CD8-positive, alpha-beta memory T cell (primary cell): ENCODE data around the gene LPCAT1. TPM values are rescaled to one million over a fixed set of nuclear protein-coding genes. Genes with fewer than 3 reads are reported as not detected.

ENCODE experiments used
- CTCF ChIA-PET: fragments of 350-600 bp; sonication (Branson Sonifier 250); formaldehyde crosslinking; loops from one replicate; lab custom pipeline; 2021; ENCODE audit warnings: antibody characterized with exemption; lab: Charles Lee
- POLR2A ChIA-PET: fragments of 350-600 bp; sonication (Branson Sonifier 250); formaldehyde crosslinking; loops from one replicate; lab custom pipeline; 2021; ENCODE audit warnings: antibody characterized with exemption; lab: Charles Lee
- DNase-seq, 5 donors: peaks; one replicate each; pipeline versions ENCODE4 v3.0.0 to v3.0.0-alpha.2; 2020 to 2022; ENCODE audit warnings: mixed read lengths in 1 of 5
- H3K27ac ChIP-seq: one replicate; pipeline ENCODE4 v1.7.0; 2013; ENCODE audit warnings: low read depth, mild to moderate bottlenecking, low read length, moderate library complexity
- H3K27me3 ChIP-seq: 2 replicates; pipeline ENCODE4 v1.7.0; 2013; ENCODE audit warnings: low read length, mild to moderate bottlenecking; ENCODE audit not compliant: insufficient read depth, poor library complexity, severe bottlenecking
- H3K36me3 ChIP-seq: 2 replicates; pipeline ENCODE4 v1.7.0; 2013; ENCODE audit warnings: mild to moderate bottlenecking, low read length, moderate library complexity; ENCODE audit not compliant: insufficient read depth
- H3K4me1 ChIP-seq: 2 replicates; pipeline ENCODE4 v1.7.0; 2013; ENCODE audit warnings: mild to moderate bottlenecking, low read length, moderate library complexity; ENCODE audit not compliant: insufficient read depth
- H3K4me3 ChIP-seq: 2 replicates; pipeline ENCODE4 v1.7.0; 2013; ENCODE audit warnings: mild to moderate bottlenecking, low read length
- H3K9me3 ChIP-seq: 2 replicates; pipeline ENCODE4 v1.7.0; 2013; ENCODE audit warnings: mild to moderate bottlenecking, low read length
- H3K27ac Mint-ChIP-seq, 8 donors: one replicate each; pipeline ENCODE4 v1.8.0; 2020 to 2021; ENCODE audit warnings: mixed read lengths in 8 of 8, mild to moderate bottlenecking in 6 of 8, inconsistent platforms in 3 of 8, moderate library complexity in 3 of 8
- H3K27me3 Mint-ChIP-seq, 2 donors: one replicate each; pipeline ENCODE4 v1.8.0; 2020 to 2021; ENCODE audit warnings: mixed read lengths in 2 of 2, mild to moderate bottlenecking in 1 of 2, moderate library complexity in 1 of 2
- H3K36me3 Mint-ChIP-seq, 3 donors: one replicate each; pipeline ENCODE4 v1.8.0; 2020 to 2021; ENCODE audit warnings: mixed read lengths in 3 of 3, inconsistent platforms in 1 of 3, mild to moderate bottlenecking in 1 of 3
- H3K4me1 Mint-ChIP-seq, 3 donors: one replicate each; pipeline ENCODE4 v1.8.0; 2020 to 2021; ENCODE audit warnings: mixed read lengths in 3 of 3, inconsistent platforms in 1 of 3, mild to moderate bottlenecking in 1 of 3
- H3K4me3 Mint-ChIP-seq, 7 donors: one replicate each; pipeline ENCODE4 v1.8.0; 2020 to 2021; ENCODE audit warnings: mixed read lengths in 7 of 7, mild to moderate bottlenecking in 6 of 7, moderate library complexity in 4 of 7, inconsistent platforms in 2 of 7
- H3K9me3 Mint-ChIP-seq, 5 donors: one replicate each; pipeline ENCODE4 v1.8.0; 2020 to 2022; ENCODE audit warnings: mixed read lengths in 5 of 5, mild to moderate bottlenecking in 3 of 5, moderate library complexity in 2 of 5, inconsistent platforms in 1 of 5
- polyA plus RNA-seq: library from polyadenylated mRNA; unstranded; fragments of 300-500 nt; fragmentation: Illumina TruSeq; gene quantifications from one replicate; pipeline ENCODE4 v1.2.3, GENCODE V29; 2021
- total RNA-seq, 2 experiments: library from RNA; stranded (reverse); gene quantifications; one replicate each; pipeline ENCODE4 v1.2.3, GENCODE V29; 2021

The LPCAT1 gene
- total and polyA plus RNA-seq, 3 experiments from 2014 or later, result 92.5 to 101 (median 95.9) TPM

- Mint-ChIP-seq H3K4me3 (peak overlapping the region in 4 of 7 donors; percentile 1 to 83 (median 59)), H3K9me3 (peaks cover 0 to 13% (median 12%) of the 10 kb centered on the region in 5 donors), H3K4me1 (peaks cover 24 to 37% (median 28%) of the 10 kb centered on the region in 3 donors), H3K27ac (peak overlapping the region in 4 of 8 donors; percentile 36 to 88 (median 68)), H3K27me3 (peaks cover 16 to 33% of the 10 kb centered on the region in 2 donors), H3K36me3 (no peaks in the 10 kb centered on the region)
- H3K9me3 ChIP-seq, result no peaks in the 10 kb centered on the region
- H3K4me3 ChIP-seq, result no peak overlapping the region
- H3K36me3 ChIP-seq, result no peaks in the 10 kb centered on the region
- DNase-seq, result no peak
- POLR2A ChIA-PET, result interaction anchor here (0.5 kb wide), 1 partner anchor 43 kb away, joined by 3 read pairs; no protein-coding TSS in a partner anchor
- CTCF ChIA-PET, result no interaction called here
- H3K27me3 ChIP-seq, result peaks cover 1% of the 10 kb centered on the region
- H3K4me1 ChIP-seq, result peaks cover 14% of the 10 kb centered on the region
- no peak overlapping the region for H3K27ac ChIP-seq
Observed at GRCh38 chr5:1449081-1449630, 74.6 kb downstream of the LPCAT1 start.

- no peak for DNase-seq
Observed at GRCh38 chr5:1448511-1449011, 75.2 kb downstream of the LPCAT1 start.

GRCh38 chr5:1447671-1448361 lies 75.9 kb downstream of the LPCAT1 start:
- H3K9me3 Mint-ChIP-seq, result peaks cover 0 to under 1% (median 0%) of the 10 kb centered on the region in 5 donors
- H3K27ac Mint-ChIP-seq, result peak overlapping the region in 2 of 8 donors; percentile 58 to 92
- ChIA-PET CTCF (no interaction called here), POLR2A (no interaction called here)
- H3K27me3 ChIP-seq, result peaks cover 13% of the 10 kb centered on the region
- no peak overlapping the region for H3K4me3 ChIP-seq
- H3K4me3 Mint-ChIP-seq, result peak overlapping the region; percentile 15 to 79 (median 48)
- peaks cover 22 to 39% of the 10 kb centered on the region in 2 donors for H3K27me3 Mint-ChIP-seq
- H3K9me3 ChIP-seq, result no peaks in the 10 kb centered on the region
- H3K36me3 ChIP-seq, result no peaks in the 10 kb centered on the region
- H3K4me1 ChIP-seq, result peaks cover 14% of the 10 kb centered on the region
- H3K36me3 Mint-ChIP-seq, result no peaks in the 10 kb centered on the region
- DNase-seq, result peak in 3 of 5 donors; percentile 6 to 72 (median 16)
- no peak overlapping the region for H3K27ac ChIP-seq
- peaks cover 27 to 44% (median 31%) of the 10 kb centered on the region in 3 donors for H3K4me1 Mint-ChIP-seq

More at GRCh38 chr5:1448511-1449011, 75.2 kb downstream of the LPCAT1 start:
- H3K4me1 ChIP-seq, result peaks cover 14% of the 10 kb centered on the region
- CTCF ChIA-PET, result no interaction called here
- POLR2A ChIA-PET, result interaction anchor here (0.5 kb wide), 1 partner anchor 43 kb away, joined by 3 read pairs; no protein-coding TSS in a partner anchor
- H3K27ac ChIP-seq, result no peak overlapping the region
- no peak overlapping the region for H3K4me3 ChIP-seq
- peaks cover 17 to 39% of the 10 kb centered on the region in 2 donors for H3K27me3 Mint-ChIP-seq
- H3K27me3 ChIP-seq, result peaks cover 7% of the 10 kb centered on the region
- H3K36me3 ChIP-seq, result no peaks in the 10 kb centered on the region
- peak overlapping the region in 5 of 8 donors; percentile 36 to 88 (median 57) for H3K27ac Mint-ChIP-seq
- H3K9me3 ChIP-seq, result no peaks in the 10 kb centered on the region
- H3K4me1 Mint-ChIP-seq, result peaks cover 27 to 43% (median 31%) of the 10 kb centered on the region in 3 donors
- peak overlapping the region; percentile 1 to 83 (median 34) for H3K4me3 Mint-ChIP-seq
- peaks cover 0 to 8% (median 6%) of the 10 kb centered on the region in 5 donors for H3K9me3 Mint-ChIP-seq
- H3K36me3 Mint-ChIP-seq, result no peaks in the 10 kb centered on the region

- Histone ChIP-seq H3K27ac (no peak overlapping the region), H3K9me3 (no peaks in the 10 kb centered on the region), H3K27me3 (peaks cover 13% of the 10 kb centered on the region), H3K4me1 (peaks cover 14% of the 10 kb centered on the region), H3K4me3 (no peak overlapping the region), H3K36me3 (no peaks in the 10 kb centered on the region)
- ChIA-PET POLR2A (no interaction called here), CTCF (interaction anchor here (0.9 kb wide), 1 partner anchor 36 kb away, joined by 3 read pairs; no protein-coding TSS in a partner anchor)
- peaks cover 27 to 44% (median 31%) of the 10 kb centered on the region in 3 donors for H3K4me1 Mint-ChIP-seq
- H3K27ac Mint-ChIP-seq, result peak overlapping the region in 1 of 8 donors; percentile 92
- peaks cover 23 to 39% of the 10 kb centered on the region in 2 donors for H3K27me3 Mint-ChIP-seq
- no peak for DNase-seq
- no peaks in the 10 kb centered on the region for H3K9me3 Mint-ChIP-seq
- peak overlapping the region in 5 of 7 donors; percentile 19 to 79 (median 41) for H3K4me3 Mint-ChIP-seq
- no peaks in the 10 kb centered on the region for H3K36me3 Mint-ChIP-seq
Observed at GRCh38 chr5:1446602-1447343, 77.0 kb downstream of the LPCAT1 start.

- CTCF ChIA-PET, result interaction anchor here (0.9 kb wide), 1 partner anchor 37 kb away, joined by 3 read pairs; no protein-coding TSS in a partner anchor
- Mint-ChIP-seq H3K36me3 (no peaks in the 10 kb centered on the region), H3K4me1 (peaks cover 27 to 44% (median 31%) of the 10 kb centered on the region in 3 donors), H3K9me3 (no peaks in the 10 kb centered on the region), H3K27me3 (peaks cover 27 to 45% of the 10 kb centered on the region in 2 donors), H3K4me3 (no peak overlapping the region), H3K27ac (no peak overlapping the region)
- H3K4me3 ChIP-seq, result no peak overlapping the region
- DNase-seq, result no peak
- H3K9me3 ChIP-seq, result no peaks in the 10 kb centered on the region
- POLR2A ChIA-PET, result no interaction called here
- H3K27me3 ChIP-seq, result peaks cover 13% of the 10 kb centered on the region
- H3K4me1 ChIP-seq, result peaks cover 14% of the 10 kb centered on the region
- no peaks in the 10 kb centered on the region for H3K36me3 ChIP-seq
- no peak overlapping the region for H3K27ac ChIP-seq
Observed at GRCh38 chr5:1445689-1446601, 77.8 kb downstream of the LPCAT1 start.

- H3K27ac ChIP-seq, result no peak within 1 kb of the TSS
- Mint-ChIP-seq H3K27ac (peak within 1 kb of the TSS in 1 of 8 donors; percentile 4), H3K9me3 (peaks cover 0 to 4% (median 2%) of the 10 kb centered on the region in 5 donors), H3K36me3 (peaks cover 0 to under 1% (median 0%) of the 10 kb centered on the region in 3 donors), H3K27me3 (peaks cover 26 to 49% of the 10 kb centered on the region in 2 donors), H3K4me3 (peak within 1 kb of the TSS in 4 of 7 donors; percentile 45 to 84 (median 64)), H3K4me1 (peaks cover 27 to 44% (median 31%) of the 10 kb centered on the region in 3 donors)
- DNase-seq, result peak in 1 of 5 donors; percentile 31
- H3K9me3 ChIP-seq, result no peaks in the 10 kb centered on the region
- H3K4me1 ChIP-seq, result peaks cover 14% of the 10 kb centered on the region
- H3K36me3 ChIP-seq, result no peaks in the 10 kb centered on the region
- H3K4me3 ChIP-seq, result no peak within 1 kb of the TSS
- ChIA-PET CTCF (no interaction called here), POLR2A (no interaction called here)
- H3K27me3 ChIP-seq, result peaks cover 13% of the 10 kb centered on the region
Observed at GRCh38 chr5:1445313-1445688, 78.5 kb downstream of the LPCAT1 start, which contains the start of gene SLC6A3. Gene SLC6A3 (minus strand): TSS chr5:1445440. CDS start chr5:1443197, 2,243 bp downstream.
